ENCODE results near the gene LRTM1.

Gene LRTM1

DNA sequence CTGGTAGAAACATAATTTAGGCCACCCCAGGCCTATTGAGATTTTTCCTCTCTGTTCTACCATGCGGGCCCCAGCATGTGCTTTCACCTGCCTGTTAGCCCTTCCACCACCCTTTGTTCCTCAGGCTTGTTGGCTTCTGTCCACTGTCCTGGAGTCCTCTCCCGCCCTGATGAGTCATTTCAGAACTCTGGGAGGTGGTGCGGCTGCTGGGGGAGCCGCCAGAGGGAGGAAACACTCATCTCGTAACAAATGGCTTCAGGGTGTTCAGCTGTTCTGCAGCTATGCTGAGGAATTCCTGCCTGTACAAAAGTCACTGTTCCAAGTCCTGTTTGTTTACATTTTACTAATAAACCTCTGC is 36.3 kb downstream of the LRTM1 start:
- DNase-seq (ENCODE audit: low spot score): no peak

GRCh38 chr3:54889731-54890130 is 38.1 kb downstream of the LRTM1 start:
- DNase-seq (ENCODE audit: low spot score): no peak

GRCh38 chr3:54888873-54889272 is 39.0 kb downstream of the LRTM1 start:
- no peak for DNase-seq (ENCODE audit: low spot score)

- no peak for DNase-seq (ENCODE audit: low spot score)
These were observed 39.7 kb downstream of the LRTM1 start for GRCh38 chr3:54888162-54888561.

- no peak for DNase-seq (ENCODE audit: low spot score)
These were observed 45.6 kb downstream of the LRTM1 start for GRCh38 chr3:54882129-54882833.

DNA sequence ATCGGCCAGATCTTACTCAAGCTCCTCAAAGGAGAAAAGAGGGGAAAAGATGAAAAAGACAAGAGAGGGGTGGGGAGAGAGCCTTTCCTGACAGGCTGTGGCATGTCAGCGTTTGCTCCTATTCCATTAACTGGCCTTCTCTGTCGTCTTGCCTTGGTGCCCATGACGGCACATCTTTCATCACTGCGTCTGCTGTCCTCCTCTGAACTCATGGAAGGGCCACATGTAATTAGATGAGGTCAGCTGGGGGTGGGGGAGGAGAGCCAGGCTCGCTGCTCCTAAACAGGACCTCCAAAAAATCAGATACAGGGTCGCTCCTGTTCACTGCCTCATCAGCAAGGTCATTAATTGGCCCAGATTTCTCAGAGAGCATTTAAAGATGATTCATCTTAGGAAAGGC is 49.7 kb downstream of the LRTM1 start:
- DNase-seq (ENCODE audit: low spot score): no peak

DNA sequence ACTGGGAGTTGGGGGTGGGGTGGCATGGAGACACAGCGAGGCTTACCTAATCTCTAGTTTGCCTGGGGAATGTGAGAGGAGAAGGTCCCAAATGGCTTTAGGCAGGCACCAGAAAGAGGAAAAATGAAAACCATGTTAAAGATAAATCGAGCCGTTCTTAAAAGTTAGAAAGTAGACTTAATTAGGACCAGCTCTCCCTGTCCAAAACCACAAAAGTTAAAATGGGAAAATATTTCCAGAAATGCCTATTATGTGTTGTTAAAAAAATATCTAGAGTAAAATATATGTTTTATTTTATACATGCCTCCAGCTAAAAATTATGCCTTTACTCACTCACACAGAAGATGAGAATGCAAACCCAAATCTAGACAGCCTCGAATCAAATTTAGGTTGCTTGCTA is 50.1 kb downstream of the LRTM1 start:
- DNase-seq (ENCODE audit: low spot score): no peak

DNA sequence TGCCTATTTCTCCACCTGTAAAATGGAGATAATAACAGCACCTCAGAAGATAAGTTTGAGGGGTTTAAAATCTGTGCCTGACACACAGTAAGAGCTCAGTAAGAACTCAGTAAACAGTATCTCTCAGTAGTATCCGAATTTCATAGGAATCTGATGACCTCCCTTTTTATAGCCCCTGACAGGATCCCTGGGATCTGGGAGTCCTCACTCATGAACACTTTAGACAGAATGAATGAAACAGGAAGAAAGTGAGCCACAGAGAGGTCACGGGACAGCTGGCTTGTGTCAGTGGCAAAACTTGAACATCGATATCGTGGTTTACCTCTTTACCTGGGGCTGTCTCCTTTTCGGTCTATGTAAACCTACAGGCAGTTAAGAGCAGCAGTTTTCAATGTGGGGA is 51.2 kb downstream of the LRTM1 start:
- no peak for DNase-seq (ENCODE audit: low spot score)

GRCh38 chr3:54875596-54876268 is 52.1 kb downstream of the LRTM1 start:
- DNase-seq (ENCODE audit: low spot score): no peak

GRCh38 chr3:54874816-54875556 is 52.9 kb downstream of the LRTM1 start:
- no peak for DNase-seq (ENCODE audit: low spot score)

DNA sequence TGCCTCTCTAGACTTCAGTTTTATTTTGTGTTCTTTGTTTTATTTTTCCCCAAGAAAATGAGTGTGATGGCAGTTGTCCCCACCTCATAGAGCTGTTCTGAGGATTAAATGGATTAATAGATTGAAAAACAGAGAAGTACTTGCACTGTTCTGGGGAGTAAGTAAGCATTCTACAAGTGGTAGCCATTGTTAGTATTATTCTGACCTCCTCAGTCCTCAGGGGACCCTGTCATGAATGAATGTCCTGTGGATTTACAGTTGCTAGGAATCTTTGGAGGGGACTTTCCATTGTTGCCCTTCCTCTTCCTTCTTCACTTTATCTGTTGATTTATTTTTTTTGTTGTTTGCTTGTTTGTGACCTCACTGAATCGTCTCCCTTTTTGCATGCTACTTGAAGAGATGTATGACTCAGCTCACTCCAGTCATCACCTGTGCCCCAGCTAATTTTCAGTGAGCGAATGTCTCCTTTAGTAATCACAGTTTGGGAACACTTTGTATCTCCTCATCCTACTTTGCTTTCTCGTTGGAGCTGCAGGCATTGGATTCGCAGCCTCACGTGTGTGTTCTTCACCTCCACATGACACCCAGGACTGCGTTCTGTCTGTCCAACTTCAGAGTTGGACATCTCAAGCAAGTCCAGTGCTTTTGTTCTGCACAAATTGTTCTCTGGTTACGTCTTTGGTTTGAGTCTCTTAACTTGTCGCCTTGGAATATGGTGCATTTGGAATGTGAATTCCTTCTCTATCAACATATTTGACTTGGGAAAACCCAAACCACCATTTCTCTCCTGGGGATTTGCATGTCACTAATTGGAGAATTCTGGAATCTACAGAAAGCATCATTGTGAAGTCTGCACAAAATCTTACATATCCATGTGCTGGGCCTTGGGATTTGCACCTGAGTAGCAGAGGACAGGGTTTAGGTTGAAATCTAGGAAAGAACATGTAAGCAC is 54.5 kb downstream of the LRTM1 start:
- no peak for DNase-seq (ENCODE audit: low spot score)

- no peak for DNase-seq (ENCODE audit: low spot score)
These were observed 56.0 kb downstream of the LRTM1 start for GRCh38 chr3:54871867-54872266.

- no peak for DNase-seq (ENCODE audit: low spot score)
These were observed 57.4 kb downstream of the LRTM1 start for GRCh38 chr3:54870423-54870822.
